HG03060 (cell line): ENCODE results near the gene TTC39B.

Experiments used
- ATAC-seq: cut with Tn5 transposase; IDR thresholded peaks from one replicate; pipeline ENCODE4 v1.9.1; 2021; ENCODE audit warnings: low read depth, moderate number of reproducible peaks; ENCODE audit not compliant: unreplicated experiment

Gene TTC39B

GRCh38 chr9:15305470-15305869 lies 1.5 kb downstream of the TTC39B start:
- no peak for ATAC-seq

GRCh38 chr9:15304632-15305031 lies 2.4 kb downstream of the TTC39B start:
- ATAC-seq = peak; percentile 40

- no peak for ATAC-seq
These were observed 6.8 kb downstream of the TTC39B start for GRCh38 chr9:15300218-15300617.

- peak; percentile 71 for ATAC-seq
These were observed 7.6 kb downstream of the TTC39B start for GRCh38 chr9:15299374-15299939.

- no peak for ATAC-seq
These were observed 8.7 kb downstream of the TTC39B start for GRCh38 chr9:15298362-15298761.

GRCh38 chr9:15295761-15296405 lies 11.1 kb downstream of the TTC39B start:
- ATAC-seq = peak; percentile 28

- ATAC-seq = no peak
These were observed 12.4 kb downstream of the TTC39B start for GRCh38 chr9:15294604-15295003.

- no peak for ATAC-seq
These were observed 13.2 kb downstream of the TTC39B start for GRCh38 chr9:15293804-15294316.

GRCh38 chr9:15293084-15293483 lies 13.9 kb downstream of the TTC39B start:
- no peak for ATAC-seq

- no peak for ATAC-seq
These were observed 17.4 kb downstream of the TTC39B start for GRCh38 chr9:15289603-15290002.

- no peak for ATAC-seq
These were observed 19.7 kb downstream of the TTC39B start for GRCh38 chr9:15287309-15287708.

- ATAC-seq = no peak
These were observed 20.7 kb downstream of the TTC39B start for GRCh38 chr9:15286161-15286821.

- ATAC-seq = no peak
These were observed 24.3 kb downstream of the TTC39B start for GRCh38 chr9:15282567-15283285.

- no peak for ATAC-seq
These were observed 26.4 kb downstream of the TTC39B start for GRCh38 chr9:15280647-15281046.

GRCh38 chr9:15278839-15279238 lies 28.2 kb downstream of the TTC39B start:
- ATAC-seq = no peak

GRCh38 chr9:15278091-15278687 lies 28.8 kb downstream of the TTC39B start:
- ATAC-seq = no peak

GRCh38 chr9:15277400-15278090 lies 29.5 kb downstream of the TTC39B start:
- no peak for ATAC-seq

- no peak for ATAC-seq
These were observed 30.6 kb downstream of the TTC39B start for GRCh38 chr9:15276328-15276938.

GRCh38 chr9:15274425-15274824 lies 32.6 kb downstream of the TTC39B start:
- ATAC-seq = no peak
